WTC11 (cell line): ENCODE results near the gene UNC13C. TPM values are rescaled to one million over a fixed set of nuclear protein-coding genes. Genes with fewer than 3 reads are reported as not detected.

Source experiments
- ATAC-seq: fragments of 200-7000 bp; cut with Tn5 transposase; 2 replicates; pipeline ENCODE4 v1.10.0; 2021; ENCODE audit warnings: mild to moderate bottlenecking, moderate library complexity
- CTCF ChIA-PET: fragments of 300-600 bp; sonication (Branson Sonifier 250); formaldehyde crosslinking; loops from one replicate; lab custom pipeline; 2021; ENCODE audit warnings: antibody characterized with exemption; lab: Charles Lee
- POLR2A ChIA-PET: fragments of 350-600 bp; sonication (Branson Sonifier 250); formaldehyde crosslinking; loops from one replicate; lab custom pipeline; 2021; ENCODE audit warnings: antibody characterized with exemption; lab: Charles Lee
- DNase-seq: peaks from one replicate; pipeline ENCODE4 v3.0.0; 2021; ENCODE audit warnings: low spot score
- H3K27ac Mint-ChIP-seq: 2 replicates; pipeline ENCODE4 v1.8.0; 2021; ENCODE audit warnings: mixed read lengths
- H3K27me3 Mint-ChIP-seq: 2 replicates; pipeline ENCODE4 v1.8.0; 2021; ENCODE audit warnings: low read depth, mild to moderate bottlenecking, moderate library complexity, mixed read lengths
- H3K36me3 Mint-ChIP-seq: 2 replicates; pipeline ENCODE4 v1.8.0; 2021; ENCODE audit warnings: mixed read lengths
- H3K4me1 Mint-ChIP-seq: 2 replicates; pipeline ENCODE4 v1.8.0; 2022; ENCODE audit warnings: mixed read lengths
- H3K4me3 Mint-ChIP-seq: 2 replicates; pipeline ENCODE4 v1.8.0; 2021; ENCODE audit warnings: mild to moderate bottlenecking, moderate library complexity, mixed read lengths
- H3K9me3 Mint-ChIP-seq: 2 replicates; pipeline ENCODE4 v1.8.0; 2021; ENCODE audit warnings: mixed read lengths
- ATF1 ChIP-seq: sonication (generic); formaldehyde crosslinking; IDR thresholded peaks from 2 replicates; pipeline ENCODE4 v1.8.1; 2023; ENCODE audit warnings: mild to moderate bottlenecking, moderate library complexity, missing genetic modification reagents
- E2F1 ChIP-seq: sonication (generic); formaldehyde crosslinking; IDR thresholded peaks from 2 replicates; pipeline ENCODE4 v1.8.0; 2022; ENCODE audit warnings: mild to moderate bottlenecking, missing genetic modification reagents
- FOXJ3 ChIP-seq: sonication (generic); formaldehyde crosslinking; IDR thresholded peaks from 2 replicates; pipeline ENCODE4 v1.9.0; 2021; ENCODE audit warnings: missing genetic modification reagents, mild to moderate bottlenecking, borderline replicate concordance
- FOXK1 ChIP-seq: sonication (generic); formaldehyde crosslinking; IDR thresholded peaks from 2 replicates; pipeline ENCODE4 v1.8.0; 2022; ENCODE audit warnings: mild to moderate bottlenecking, moderate library complexity, missing genetic modification reagents
- FOXP4 ChIP-seq: sonication (generic); formaldehyde crosslinking; IDR thresholded peaks from 2 replicates; pipeline ENCODE4 v1.8.0; 2022; ENCODE audit warnings: mild to moderate bottlenecking, missing genetic modification reagents
- HMGXB4 ChIP-seq: sonication (generic); formaldehyde crosslinking; IDR thresholded peaks from 2 replicates; pipeline ENCODE4 v1.8.1; 2023; ENCODE audit warnings: mild to moderate bottlenecking, moderate library complexity, missing genetic modification reagents
- MXD4 ChIP-seq: fragments of 250-450 bp; sonication (Bioruptor Pico); IDR thresholded peaks from 2 replicates; pipeline ENCODE4 v1.8.0; 2021; ENCODE audit warnings: mild to moderate bottlenecking, moderate library complexity, borderline replicate concordance
- SOX15 ChIP-seq: fragments of 250-450 bp; sonication (Bioruptor Pico); IDR thresholded peaks from 2 replicates; pipeline ENCODE4 v1.9.0; 2021; ENCODE audit warnings: mild to moderate bottlenecking
- SP1 ChIP-seq: sonication (generic); formaldehyde crosslinking; conservative IDR thresholded peaks from 2 replicates; pipeline ENCODE4 v1.8.1; 2022; ENCODE audit warnings: missing genetic modification reagents
- TCF7 ChIP-seq: sonication (generic); formaldehyde crosslinking; IDR thresholded peaks from 2 replicates; pipeline ENCODE4 v1.8.0; 2022; ENCODE audit warnings: mild to moderate bottlenecking, low read depth, missing genetic modification reagents, moderate library complexity
- ZNF423 ChIP-seq: fragments of 250-450 bp; sonication (Bioruptor Pico); IDR thresholded peaks from 2 replicates; pipeline ENCODE4 v2.1.2; 2022; ENCODE audit warnings: mild to moderate bottlenecking, moderate library complexity
- ZNF425 ChIP-seq: fragments of 250-450 bp; sonication (Bioruptor Pico); conservative IDR thresholded peaks from 2 replicates; pipeline ENCODE4 v1.9.0; 2021; ENCODE audit warnings: mild to moderate bottlenecking
- total RNA-seq: library from RNA; stranded (reverse); gene quantifications from 3 replicates; pipeline ENCODE4 v1.2.3, GENCODE V29; 2021

The UNC13C gene
- total RNA-seq, 1 experiment from 2014 or later: 0.07 TPM

DNA sequence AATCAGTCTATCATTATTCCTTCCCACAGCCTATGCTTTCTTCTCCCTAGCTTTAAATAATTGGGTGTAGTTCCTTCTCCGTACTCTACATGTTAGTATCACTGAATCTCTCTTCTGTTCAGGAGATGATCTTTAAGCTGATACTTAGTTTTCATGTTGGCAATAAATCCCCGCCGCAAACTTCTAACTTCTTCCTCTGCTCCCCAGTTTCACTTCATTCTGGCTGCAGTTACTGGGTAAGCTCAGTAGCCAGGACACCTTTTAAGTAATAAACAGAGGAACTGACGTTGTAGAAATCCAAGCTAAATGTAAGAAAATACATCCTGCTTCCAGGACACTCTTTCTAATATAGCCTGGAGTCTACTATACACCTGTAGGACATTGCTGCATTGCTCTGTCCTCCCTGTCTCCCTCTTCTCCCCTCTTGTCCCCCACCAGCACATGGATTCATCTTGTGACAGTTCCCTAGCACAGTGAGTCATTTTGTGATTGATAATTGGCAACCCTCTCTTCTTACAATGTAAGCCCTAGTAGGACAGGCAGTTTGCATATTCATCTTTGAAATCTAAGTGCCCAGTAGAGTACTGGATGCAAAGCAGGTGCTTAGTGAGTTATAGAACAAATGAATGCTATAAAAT, 598.2 kb downstream of the UNC13C start:
- CTCF ChIA-PET: no interaction called here
- no peak for DNase-seq
- H3K27ac Mint-ChIP-seq: no peak overlapping the region
- ATAC-seq: no peak
- TF ChIP-seq FOXJ3 (CRISPR knock-in tag): no peak
- no peak for TF ChIP-seq TCF7 (CRISPR knock-in tag)
- TF ChIP-seq, all 79 proteins: peak for 0
- Mint-ChIP-seq H3K9me3 (peaks cover 5% of the 10 kb centered on the region), H3K36me3 (no peaks in the 10 kb centered on the region), H3K4me1 (no peaks in the 10 kb centered on the region), H3K4me3 (no peak overlapping the region), H3K27me3 (no peaks in the 10 kb centered on the region; the same call in 1 of the 2 replicates)
- POLR2A ChIA-PET: no interaction called here

GRCh38 chr15:54577476-54578250, 599.4 kb downstream of the UNC13C start:
- POLR2A ChIA-PET: no interaction called here

More at GRCh38 chr15:54577476-54578250, 599.4 kb downstream of the UNC13C start:
- H3K27me3 Mint-ChIP-seq: no peaks in the 10 kb centered on the region; the same call in 1 of the 2 replicates
- CTCF ChIA-PET: no interaction called here
- no peaks in the 10 kb centered on the region for H3K36me3 Mint-ChIP-seq
- DNase-seq: no peak
- ATAC-seq: peak; percentile 38; the same call in 1 of the 2 replicates
- no peaks in the 10 kb centered on the region for H3K4me1 Mint-ChIP-seq
- no peak overlapping the region for H3K4me3 Mint-ChIP-seq
- TF ChIP-seq SP1 (CRISPR knock-in tag) (no peak), ZNF423 (CRISPR knock-in tag) (no peak), E2F1 (CRISPR knock-in tag) (no peak), HMGXB4 (CRISPR knock-in tag) (no peak), ZNF425 (CRISPR knock-in tag) (no peak), ATF1 (CRISPR knock-in tag) (no peak), SOX15 (CRISPR knock-in tag) (no peak), MXD4 (CRISPR knock-in tag) (no peak), FOXK1 (CRISPR knock-in tag) (no peak), FOXP4 (CRISPR knock-in tag) (no peak)
- H3K27ac Mint-ChIP-seq: no peak overlapping the region
- peaks cover 5% of the 10 kb centered on the region for H3K9me3 Mint-ChIP-seq
